HCT116 (cell line): ENCODE results near the gene NR6A1. TPM values are rescaled to one million over a fixed set of nuclear protein-coding genes. Genes with fewer than 3 reads are reported as not detected.

Experiments used
- ATAC-seq: fragments of 200-7000 bp; cut with Tn5 transposase; 2 replicates; pipeline ENCODE4 v1.9.1; 2020; ENCODE audit warnings: mild to moderate bottlenecking, moderate library complexity
- BruUV-seq: library from RNA; stranded (reverse); fragments of 400-500 nt; replicated peaks from 2 replicates; lab custom pipeline; 2021; lab: Mats Ljungman, UMichigan
- CTCF ChIA-PET: fragments of 300-600 bp; sonication (Branson Sonifier 250); formaldehyde crosslinking; loops from one replicate; lab custom pipeline; 2021; ENCODE audit warnings: antibody characterized with exemption; lab: Charles Lee
- POLR2A ChIA-PET: fragments of 300-600, 350-600 bp; sonication (Branson Sonifier 250); formaldehyde crosslinking; loops from one replicate; lab custom pipeline; 2021; ENCODE audit warnings: antibody characterized with exemption; lab: Charles Lee
- RAD21 ChIA-PET, 2 experiments: fragments of 300-600 bp; sonication (Branson Sonifier 250); formaldehyde crosslinking; loops; one replicate each; lab custom pipeline; 2023; ENCODE audit warnings: low total read pairs in 2 of 2; ENCODE audit not compliant: uncharacterized antibody in 2 of 2, unreplicated experiment in 2 of 2, low non-redundant PET in 1 of 2; lab: Charles Lee
- DNase-seq: peaks from one replicate; pipeline ENCODE4 v3.0.0-alpha.2; 2010; ENCODE audit warnings: low read depth, low spot score
- H2AFZ ChIP-seq: fragments of 200-600 bp; shearing (Covaris generic), sonication (generic); 2 replicates; pipeline ENCODE4 v1.6.1; 2017; ENCODE audit warnings: low read depth, mixed run types, mixed read lengths, antibody characterized with exemption, low read length; ENCODE audit not compliant: poor library complexity, severe bottlenecking
- H3K27ac ChIP-seq: 2 replicates; pipeline ENCODE4 v1.5.1; 2012; ENCODE audit warnings: low read depth, low read length
- H3K27me3 ChIP-seq: fragments of 200-600 bp; sonication (generic); 2 replicates; pipeline ENCODE4 v1.6.1; 2016; ENCODE audit warnings: mixed run types, low read length, mixed read lengths; ENCODE audit not compliant: insufficient read depth
- H3K36me3 ChIP-seq, 2 experiments: fragments of 200-500 bp in 1 of 2; fragments of 200-600 bp in 1 of 2; sonication (Bioruptor generic) in 1 of 2; sonication (generic) in 1 of 2; 2 replicates each; pipeline versions ENCODE4 v1.5.1 to v1.6.1; 2014 to 2016; ENCODE audit warnings: low read length in 2 of 2, inconsistent platforms in 1 of 2, mixed read lengths in 1 of 2, mixed run types in 1 of 2; ENCODE audit not compliant: insufficient read depth in 2 of 2, control insufficient read depth in 1 of 2
- H3K4me1 ChIP-seq, 2 experiments: fragments of 200-600 bp in 1 of 2; sonication (generic) in 1 of 2; 2 replicates each; pipeline versions ENCODE4 v1.5.1 to v1.6.1; 2012 to 2017; ENCODE audit warnings: low read length in 2 of 2, inconsistent platforms in 1 of 2, mild to moderate bottlenecking in 1 of 2, mixed read lengths in 1 of 2, mixed run types in 1 of 2, moderate library complexity in 1 of 2; ENCODE audit not compliant: insufficient read depth in 2 of 2, control insufficient read depth in 1 of 2
- H3K4me2 ChIP-seq: fragments of 200-600 bp; sonication (generic); 2 replicates; pipeline ENCODE4 v1.6.1; 2017; ENCODE audit warnings: mixed run types, low read length, mixed read lengths
- H3K4me3 ChIP-seq, 2 experiments: fragments of 200-600 bp in 1 of 2; sonication (generic) in 1 of 2; replicated peaks in 1 of 2; 2 replicates each; pipeline ENCODE4 v1.5.1; 2011 to 2016; ENCODE audit warnings: low read length in 2 of 2, control low read depth in 1 of 2, low read depth in 1 of 2, mild to moderate bottlenecking in 1 of 2, mixed read lengths in 1 of 2, mixed run types in 1 of 2
- H3K79me2 ChIP-seq: fragments of 200-600 bp; sonication (generic); 2 replicates; pipeline ENCODE4 v1.6.1; 2017; ENCODE audit warnings: mild to moderate bottlenecking, mixed run types, low read length, moderate library complexity, mixed read lengths; ENCODE audit not compliant: insufficient read depth
- H3K9ac ChIP-seq: fragments of 200-600 bp; sonication (generic); 2 replicates; pipeline ENCODE4 v1.6.1; 2016; ENCODE audit warnings: low read length, mixed read lengths
- H3K9me2 ChIP-seq: fragments of 200-600 bp; sonication (generic), shearing (Covaris generic); 2 replicates; pipeline ENCODE4 v1.6.1; 2017; ENCODE audit warnings: mixed run types, mild to moderate bottlenecking, moderate library complexity; ENCODE audit not compliant: insufficient read depth
- H3K9me3 ChIP-seq, 2 experiments: fragments of 200-500 bp in 1 of 2; fragments of 200-600 bp in 1 of 2; sonication (Bioruptor generic) in 1 of 2; sonication (generic) in 1 of 2; 2 replicates each; pipeline ENCODE4 v1.6.1; 2014 to 2017; ENCODE audit warnings: low read length in 2 of 2, mixed read lengths in 2 of 2, inconsistent platforms in 1 of 2, low read depth in 1 of 2, mild to moderate bottlenecking in 1 of 2, mixed run types in 1 of 2, moderate library complexity in 1 of 2; ENCODE audit not compliant: control insufficient read depth in 1 of 2, insufficient read depth in 1 of 2
- H4K20me1 ChIP-seq: fragments of 200-600 bp; sonication (generic), shearing (Covaris generic); 2 replicates; pipeline ENCODE4 v1.6.1; 2017; ENCODE audit warnings: mixed run types, mild to moderate bottlenecking, moderate library complexity; ENCODE audit not compliant: insufficient read depth
- CBX3 ChIP-seq: IDR thresholded peaks from 2 replicates; pipeline ENCODE4 v1.6.1; 2012; ENCODE audit warnings: low read depth
- CEBPB ChIP-seq: IDR thresholded peaks from 2 replicates; pipeline ENCODE4 v1.6.1; 2012; ENCODE audit warnings: low read depth
- EGR1 ChIP-seq: IDR thresholded peaks from 2 replicates; pipeline ENCODE4 v1.6.1; 2012; ENCODE audit warnings: low read depth
- EZH2 ChIP-seq: fragments of 200-600 bp; sonication (generic); IDR thresholded peaks from 2 replicates; pipeline ENCODE4 v1.6.1; 2017; ENCODE audit warnings: antibody characterized with exemption, mixed run types
- POLR2A ChIP-seq: IDR thresholded peaks from 2 replicates; pipeline ENCODE4 v1.7.0; 2011; ENCODE audit warnings: borderline replicate concordance; ENCODE audit not compliant: insufficient read depth, insufficient read length; ENCODE audit errors: extremely low read depth
- POLR2AphosphoS5 ChIP-seq: IDR thresholded peaks from 2 replicates; pipeline ENCODE4 v1.6.1; 2011; ENCODE audit warnings: mild to moderate bottlenecking, low read depth, low read length, moderate library complexity
- SP1 ChIP-seq: IDR thresholded peaks from 2 replicates; pipeline ENCODE4 v1.6.1; 2012; ENCODE audit warnings: low read depth
- SRF ChIP-seq: IDR thresholded peaks from 2 replicates; pipeline ENCODE4 v1.6.1; 2012; ENCODE audit warnings: low read depth
- ZFX ChIP-seq: fragments of 450-650 bp; IDR thresholded peaks from 2 replicates; pipeline ENCODE4 v1.6.1; 2017
- intact Hi-C: fragments of 100-400 bp; cut with micrococcal nuclease; formaldehyde crosslinking; loops from 2 replicates; pipeline ENCODE4 v1.10.0; 2022
- total RNA-seq: library from RNA; stranded (reverse); gene quantifications from one replicate; pipeline ENCODE4 v1.2.1, GENCODE V29; 2021; ENCODE audit not compliant: unreplicated experiment

The NR6A1 gene
- total RNA-seq, 1 experiment from 2014 or later = 9.9 TPM

DNA sequence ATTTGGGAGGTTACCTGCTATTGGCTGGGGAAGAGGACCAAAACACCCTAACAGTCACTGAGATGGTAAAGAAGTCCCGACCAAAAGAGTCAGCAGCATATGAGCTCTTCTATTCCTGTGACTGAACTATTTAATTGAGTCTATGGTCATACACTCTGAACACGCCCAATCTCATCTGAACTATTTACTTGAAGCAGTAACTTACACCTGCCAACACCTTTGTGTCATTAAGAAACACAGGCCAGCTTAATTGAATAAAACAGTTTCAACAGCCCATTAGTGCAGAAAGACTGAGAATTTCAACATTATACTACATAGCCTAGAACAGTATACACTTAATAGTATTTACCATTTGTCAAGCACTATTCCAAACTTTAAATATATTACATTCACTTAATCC, 47.8 kb downstream of the NR6A1 start:
- H2AFZ ChIP-seq = no peak overlapping the region
- no peak for ATAC-seq
- no peak overlapping the region for H3K27ac ChIP-seq
- no peaks in the 10 kb centered on the region for H3K9me3 ChIP-seq
- DNase-seq = no peak
- H3K9ac ChIP-seq = no peak overlapping the region
- no peaks in the 10 kb centered on the region for H3K36me3 ChIP-seq
- no peaks in the 10 kb centered on the region for H3K27me3 ChIP-seq
- BruUV-seq = no TSS peak
- no peaks in the 10 kb centered on the region for H4K20me1 ChIP-seq
- H3K9me2 ChIP-seq = no peaks in the 10 kb centered on the region
- no peak for TF ChIP-seq POLR2AphosphoS5
- TF ChIP-seq, all 23 proteins: peak for 0
- Histone ChIP-seq H3K79me2 (no peaks in the 10 kb centered on the region), H3K4me2 (no peak overlapping the region), H3K4me1 (peaks cover 41 to 42% of the 10 kb centered on the region in 2 experiments), H3K4me3 (no peak overlapping the region)
- RAD21 ChIA-PET = no interaction called here
- POLR2A ChIA-PET = no interaction called here
- CTCF ChIA-PET = interaction anchor here (0.8 kb wide), 1 partner anchor 20 kb away, joined by 3 read pairs; no protein-coding TSS in a partner anchor
- intact Hi-C loops = no loop called here

DNA sequence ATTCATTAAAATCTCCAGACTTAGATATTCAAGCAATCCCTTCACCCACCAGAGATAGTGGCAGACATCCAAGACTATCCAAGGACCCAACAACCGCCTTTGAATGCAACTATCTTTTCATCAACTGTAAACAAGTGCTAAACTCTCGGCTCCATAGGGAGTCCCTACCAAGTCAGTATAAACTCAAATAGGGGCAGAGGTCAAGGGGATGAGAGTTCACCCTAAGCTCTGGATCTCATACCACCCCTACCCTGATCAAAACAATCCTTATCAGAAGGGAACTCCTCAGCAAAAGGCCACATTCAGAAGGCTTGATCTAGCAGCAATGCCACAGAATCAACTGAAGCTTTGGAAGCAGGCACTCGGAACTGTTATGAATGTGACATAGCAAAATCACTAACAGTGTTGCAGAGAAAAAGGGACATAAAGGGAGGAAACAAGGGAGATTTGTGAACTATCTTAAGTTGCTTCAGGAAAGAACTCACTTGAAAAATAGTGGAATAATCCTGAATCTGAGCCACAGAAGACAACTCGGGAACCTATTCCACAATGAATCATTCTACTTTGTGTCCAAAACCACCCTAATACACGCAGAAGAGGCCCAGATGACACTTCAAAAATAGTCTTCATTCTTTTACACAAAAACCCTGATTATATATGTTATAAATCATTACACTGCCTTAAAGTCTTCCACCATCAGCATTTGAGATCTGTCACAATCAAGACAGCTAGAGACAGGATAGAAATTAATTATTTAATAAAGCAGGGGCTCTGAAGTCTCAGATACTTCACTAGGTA, 49.8 kb downstream of the NR6A1 start:
- ChIA-PET POLR2A (interaction anchor here (1.0 kb wide), 1 partner anchor 80 kb away, joined by 3 read pairs; no protein-coding TSS in a partner anchor), RAD21 (interaction anchor here in 1 of 2 experiments (1.4 kb wide), 1 partner anchor 14 kb away, joined by 3 read pairs; no protein-coding TSS in a partner anchor), CTCF (no interaction called here)
- TF ChIP-seq ZFX = no peak
- no peak for TF ChIP-seq CEBPB
- TF ChIP-seq EGR1 = no peak
- TF ChIP-seq CBX3 = 0 out of 2 replicates have a peak, but pooled peaks have one; percentile 30
- no peak for TF ChIP-seq SRF
- TF ChIP-seq POLR2A = no peak
- no peak for TF ChIP-seq EZH2
- peak; percentile 24; the same call in 1 of the 2 replicates for TF ChIP-seq SP1
- TF ChIP-seq POLR2AphosphoS5 = no peak
- peak overlapping the region; percentile 72 for H3K4me2 ChIP-seq
- intact Hi-C loops = no loop called here
- peak overlapping the region in 1 of 2 experiments; percentile 31; a peak in 1 of 4 replicates for H3K4me3 ChIP-seq
- BruUV-seq = no TSS peak
- peaks cover 54 to 62% of the 10 kb centered on the region in 2 experiments for H3K4me1 ChIP-seq
- peak overlapping the region; percentile 36 for H3K9ac ChIP-seq
- no peaks in the 10 kb centered on the region for H3K36me3 ChIP-seq
- H3K27ac ChIP-seq = peak overlapping the region; percentile 64; the same call in 1 of the 2 replicates
- H2AFZ ChIP-seq = no peak overlapping the region
- H3K9me2 ChIP-seq = no peaks in the 10 kb centered on the region
- ATAC-seq (peak; percentile 82), DNase-seq (peak; percentile 59)
- no peaks in the 10 kb centered on the region for H3K27me3 ChIP-seq
- H3K79me2 ChIP-seq = peaks cover 5% of the 10 kb centered on the region; the same call in 1 of the 2 replicates
- peaks cover 10% of the 10 kb centered on the region for H4K20me1 ChIP-seq
- no peaks in the 10 kb centered on the region for H3K9me3 ChIP-seq
